Spinal cord (tissue), 10 donors: ENCODE data around the gene ZNF91. TPM values are rescaled to one million over a fixed set of nuclear protein-coding genes. Genes with fewer than 3 reads are reported as not detected.
"Not testable (repeated sequence)": the region's sequence is repeated elsewhere in the genome, so short reads cannot be mapped to it uniquely, and the experiment has no call there.

ENCODE experiments used
- DNase-seq, 6 donors: peaks; one replicate each; pipeline versions ENCODE4 v3.0.0 to v3.0.0-alpha.2; 2013 to 2015; ENCODE audit warnings: low spot score in 6 of 6, low read depth in 4 of 6
- H3K27ac ChIP-seq: one replicate; pipeline ENCODE4 v1.5.1; 2013; ENCODE audit warnings: low read depth, low read length, control low read depth
- H3K27me3 ChIP-seq: one replicate; pipeline ENCODE4 v1.6.1; 2013; ENCODE audit warnings: low read length; ENCODE audit not compliant: control insufficient read depth, insufficient read depth
- H3K36me3 ChIP-seq: one replicate; pipeline ENCODE4 v1.6.1; 2013; ENCODE audit warnings: low read length; ENCODE audit not compliant: control insufficient read depth, insufficient read depth
- H3K4me1 ChIP-seq: one replicate; pipeline ENCODE4 v1.6.1; 2013; ENCODE audit warnings: low read length; ENCODE audit not compliant: control insufficient read depth, insufficient read depth
- H3K4me3 ChIP-seq: one replicate; pipeline ENCODE4 v1.5.1; 2013; ENCODE audit warnings: low read depth, low read length, control low read depth
- H3K9me3 ChIP-seq: one replicate; pipeline ENCODE4 v1.6.1; 2013; ENCODE audit warnings: low read length; ENCODE audit not compliant: control insufficient read depth, insufficient read depth
- WGBS: methylation state at CpG from one replicate; pipeline ENCODE4 v1.1.5; 2013; ENCODE audit warnings: missing lambda C conversion rate; ENCODE audit not compliant: insufficient coverage; 5-methylcytosine and 5-hydroxymethylcytosine counted together
- polyA plus RNA-seq, 2 donors: library from polyadenylated mRNA; unstranded; fragments of 120-200 nt; gene quantifications; one replicate each; pipeline ENCODE4 v1.2.1, GENCODE V29; 2013; ENCODE audit not compliant: insufficient read length in 2 of 2
- total RNA-seq, 2 donors: library from RNA; depleted of rRNA in 1 of 2; stranded (reverse); fragments of 120-200 nt in 1 of 2; fragments of >200 nt in 1 of 2; gene quantifications; one replicate each; pipeline versions ENCODE4 v1.2.3 to v1.2.4, GENCODE V29; 2013 to 2014
- donor health status: healthy.

ZNF91 gene
- total and polyA plus RNA-seq, 4 donors = 51.6 to 147 (median 84.3) TPM

GRCh38 chr19:23346696-23347095 lies 48.6 kb downstream of the ZNF91 start:
- 92% methylated on average over 7 of the region's 7 CpGs for WGBS
- Histone ChIP-seq H3K27ac (no peak overlapping the region), H3K4me1 (no peaks in the 10 kb centered on the region), H3K4me3 (no peak overlapping the region), H3K36me3 (peaks cover 17% of the 10 kb centered on the region), H3K27me3 (no peaks in the 10 kb centered on the region), H3K9me3 (peaks cover 36% of the 10 kb centered on the region)
- no peak for DNase-seq

GRCh38 chr19:23345838-23346237 lies 49.4 kb downstream of the ZNF91 start:
- Histone ChIP-seq H3K27ac (no peak overlapping the region), H3K9me3 (peaks cover 33% of the 10 kb centered on the region), H3K4me1 (no peaks in the 10 kb centered on the region), H3K36me3 (peaks cover 14% of the 10 kb centered on the region), H3K27me3 (no peaks in the 10 kb centered on the region), H3K4me3 (no peak overlapping the region)
- no peak for DNase-seq
- 80% methylated on average over 4 of the region's 4 CpGs for WGBS

GRCh38 chr19:23343434-23344010 lies 51.7 kb downstream of the ZNF91 start:
- no peak for DNase-seq
- no peak overlapping the region for H3K27ac ChIP-seq
- H3K36me3 ChIP-seq = peaks cover 11% of the 10 kb centered on the region
- H3K4me3 ChIP-seq = no peak overlapping the region
- no peaks in the 10 kb centered on the region for H3K27me3 ChIP-seq
- WGBS = no CpG with 5 or more reads among the region's 5 CpGs
- H3K4me1 ChIP-seq = no peaks in the 10 kb centered on the region
- peaks cover 21% of the 10 kb centered on the region for H3K9me3 ChIP-seq

GRCh38 chr19:23328211-23328610 lies 67.1 kb downstream of the ZNF91 start:
- no peaks in the 10 kb centered on the region for H3K36me3 ChIP-seq
- no peaks in the 10 kb centered on the region for H3K27me3 ChIP-seq
- H3K4me3 ChIP-seq = no peak overlapping the region
- no peak overlapping the region for H3K27ac ChIP-seq
- DNase-seq = no peak
- peaks cover 2% of the 10 kb centered on the region for H3K9me3 ChIP-seq
- H3K4me1 ChIP-seq = no peaks in the 10 kb centered on the region

GRCh38 chr19:23321953-23322549 lies 73.2 kb downstream of the ZNF91 start:
- peak in 1 of 6 donors; percentile 4 for DNase-seq
- Histone ChIP-seq H3K4me1 (no peaks in the 10 kb centered on the region), H3K27me3 (no peaks in the 10 kb centered on the region), H3K36me3 (no peaks in the 10 kb centered on the region), H3K27ac (no peak overlapping the region), H3K4me3 (no peak overlapping the region), H3K9me3 (peaks cover 2% of the 10 kb centered on the region)
- no CpG with 5 or more reads among the region's 4 CpGs for WGBS

- not testable (repeated sequence) for H3K4me3 ChIP-seq, H3K27me3 ChIP-seq, H3K9me3 ChIP-seq, DNase-seq, H3K36me3 ChIP-seq, H3K4me1 ChIP-seq, H3K27ac ChIP-seq
Observed at GRCh38 chr19:23321403-23321802, 73.9 kb downstream of the ZNF91 start.

GRCh38 chr19:23319571-23319970 lies 75.7 kb downstream of the ZNF91 start:
- not testable (repeated sequence) for H3K4me3 ChIP-seq, H3K36me3 ChIP-seq, H3K9me3 ChIP-seq, H3K4me1 ChIP-seq, H3K27me3 ChIP-seq, DNase-seq, H3K27ac ChIP-seq
- WGBS = 94% methylated on average over 2 of the region's 3 CpGs

- H3K27me3 ChIP-seq, DNase-seq, H3K4me1 ChIP-seq, H3K9me3 ChIP-seq, H3K27ac ChIP-seq, H3K36me3 ChIP-seq, H3K4me3 ChIP-seq: not testable (repeated sequence)
- no CpG with 5 or more reads among the region's 2 CpGs for WGBS
Observed at GRCh38 chr19:23318941-23319340, 76.3 kb downstream of the ZNF91 start.

- no peaks in the 10 kb centered on the region for H3K36me3 ChIP-seq
- 100% methylated on average over 1 of the region's 1 CpG for WGBS
- no peak overlapping the region for H3K27ac ChIP-seq
- H3K9me3 ChIP-seq = no peaks in the 10 kb centered on the region
- no peak overlapping the region for H3K4me3 ChIP-seq
- no peaks in the 10 kb centered on the region for H3K4me1 ChIP-seq
- no peak for DNase-seq
- H3K27me3 ChIP-seq = no peaks in the 10 kb centered on the region
Observed at GRCh38 chr19:23318143-23318542, 77.1 kb downstream of the ZNF91 start.

- 100% methylated on average over 1 of the region's 2 CpGs for WGBS
Observed at GRCh38 chr19:23315286-23315685, 80.0 kb downstream of the ZNF91 start.

More at GRCh38 chr19:23315286-23315685, 80.0 kb downstream of the ZNF91 start:
- Histone ChIP-seq H3K27ac (no peak overlapping the region), H3K9me3 (no peaks in the 10 kb centered on the region), H3K4me3 (no peak overlapping the region), H3K27me3 (no peaks in the 10 kb centered on the region), H3K36me3 (no peaks in the 10 kb centered on the region), H3K4me1 (no peaks in the 10 kb centered on the region)
- DNase-seq = no peak
